H1 (cell line): ENCODE data around the gene SERINC5. TPM values are rescaled to one million over a fixed set of nuclear protein-coding genes. Genes with fewer than 3 reads are reported as not detected.

Experiments used
- CHD2 ChIP-seq: IDR thresholded peaks from 2 replicates; pipeline ENCODE4 v1.6.1; 2012; ENCODE audit warnings: low read length, improper control_type of control experiment
- CREB1 ChIP-seq: IDR thresholded peaks from 2 replicates; pipeline ENCODE4 v1.6.1; 2012; ENCODE audit warnings: inconsistent platforms
- EP300 ChIP-seq, 2 experiments: IDR thresholded peaks; 1 replicate in 1 of 2; 2 replicates in 1 of 2; pipeline ENCODE4 v1.6.1; 2011 to 2012; ENCODE audit warnings: low read depth in 2 of 2, low read length in 2 of 2, mild to moderate bottlenecking in 2 of 2, borderline replicate concordance in 1 of 2, inconsistent platforms in 1 of 2, moderate library complexity in 1 of 2
- HDAC2 ChIP-seq, 2 experiments: fragments of 300-600 bp in 1 of 2; sonication (generic) in 1 of 2; IDR thresholded peaks; 2 replicates each; pipeline ENCODE4 v1.6.1; 2011 to 2012; ENCODE audit warnings: low read depth in 2 of 2, low read length in 2 of 2, mild to moderate bottlenecking in 2 of 2, moderate library complexity in 2 of 2, borderline replicate concordance in 1 of 2, inconsistent platforms in 1 of 2
- JUND ChIP-seq: IDR thresholded peaks from 2 replicates; pipeline ENCODE4 v1.6.1; 2011; ENCODE audit warnings: mild to moderate bottlenecking, improper control_type of control experiment, low read length
- polyA plus RNA-seq, 7 experiments: library from polyadenylated mRNA; depleted of rRNA in 3 of 7; stranded (reverse) in 5 of 7; unstranded in 2 of 7; fragments of >200 nt in 5 of 7; fragments of 200-250 nt in 2 of 7; gene quantifications; 1 replicate in 5 of 7; 2 replicates in 1 of 7; 4 replicates in 1 of 7; pipeline versions ENCODE4 v1.2.1 to v1.2.3, GENCODE V29; 2011 to 2013; ENCODE audit warnings: missing spikeins in 2 of 7, mixed read lengths in 2 of 7
- total RNA-seq: library from RNA; stranded (reverse); fragmentation: NEBNext Ultra II Directional; extraction: Animal tissue kit (Norgen Biotek cat#: 25700); gene quantifications from 2 replicates; pipeline ENCODE4 v1.2.1, GENCODE V29; 2021
- TF ChIP-seq, protein P1 (sequence below): IDR thresholded peaks from 2 replicates; pipeline ENCODE4 v1.6.1; 2012; ENCODE audit warnings: low read length, inconsistent platforms

Gene SERINC5
- total and polyA plus RNA-seq, 2 of the 8 experiments (the other 6 are each of a cell fraction or from before 2014, with no cell fraction given), result 32.2 to 149 TPM

DNA sequence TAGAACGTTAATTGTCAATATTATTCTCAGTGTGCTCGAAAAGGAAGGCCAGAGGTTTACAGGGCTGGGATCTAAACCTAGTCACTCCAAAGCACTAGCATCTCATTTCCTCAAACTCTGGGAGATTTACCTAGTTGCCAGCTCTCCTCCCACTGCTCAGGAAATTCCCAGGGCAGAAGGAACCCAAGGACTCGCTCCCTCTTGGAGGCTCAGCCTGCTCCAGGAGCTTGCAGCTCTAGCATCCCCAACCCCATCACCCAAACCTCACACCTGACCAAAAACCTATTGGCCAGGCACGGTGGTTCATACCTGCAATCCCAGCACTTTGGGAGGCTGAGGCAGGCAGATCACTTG, 26.0 kb downstream of the SERINC5 start (continued):
- TF ChIP-seq, protein P1, sequence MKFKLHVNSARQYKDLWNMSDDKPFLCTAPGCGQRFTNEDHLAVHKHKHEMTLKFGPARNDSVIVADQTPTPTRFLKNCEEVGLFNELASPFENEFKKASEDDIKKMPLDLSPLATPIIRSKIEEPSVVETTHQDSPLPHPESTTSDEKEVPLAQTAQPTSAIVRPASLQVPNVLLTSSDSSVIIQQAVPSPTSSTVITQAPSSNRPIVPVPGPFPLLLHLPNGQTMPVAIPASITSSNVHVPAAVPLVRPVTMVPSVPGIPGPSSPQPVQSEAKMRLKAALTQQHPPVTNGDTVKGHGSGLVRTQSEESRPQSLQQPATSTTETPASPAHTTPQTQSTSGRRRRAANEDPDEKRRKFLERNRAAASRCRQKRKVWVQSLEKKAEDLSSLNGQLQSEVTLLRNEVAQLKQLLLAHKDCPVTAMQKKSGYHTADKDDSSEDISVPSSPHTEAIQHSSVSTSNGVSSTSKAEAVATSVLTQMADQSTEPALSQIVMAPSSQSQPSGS, result no peak
- TF ChIP-seq CREB1 (no peak), CHD2 (no peak), JUND (no peak), EP300 (IDR thresholded peaks at IDR 0.05; ENCODE audit: borderline replicate concordance in 1 of 2, low read depth in 2 of 2, low read length in 2 of 2) (no peak), HDAC2 (IDR thresholded peaks at IDR 0.05; ENCODE audit: borderline replicate concordance in 1 of 2, low read depth in 2 of 2, low read length in 2 of 2) (no peak)
- TF ChIP-seq, all 59 proteins: peak for 0
